Endodermal cell (in vitro differentiated cells): ENCODE data around the gene PSMD14. TPM values are rescaled to one million over a fixed set of nuclear protein-coding genes. Genes with fewer than 3 reads are reported as not detected.

Experiments
- DNase-seq: peaks from one replicate; pipeline ENCODE4 v3.0.0-alpha.2; 2017
- H3K27ac ChIP-seq: 2 replicates; pipeline ENCODE4 v1.5.1; 2013; ENCODE audit warnings: mild to moderate bottlenecking, low read depth, low read length, moderate library complexity
- H3K27me3 ChIP-seq: 2 replicates; pipeline ENCODE4 v1.6.1; 2013; ENCODE audit warnings: mild to moderate bottlenecking, low read length, moderate library complexity; ENCODE audit not compliant: insufficient read depth, control insufficient read depth, poor library complexity, severe bottlenecking
- H3K36me3 ChIP-seq: 2 replicates; pipeline ENCODE4 v1.7.0; 2013; ENCODE audit warnings: mild to moderate bottlenecking, low read length, moderate library complexity; ENCODE audit not compliant: control insufficient read depth, insufficient read depth
- H3K4me1 ChIP-seq: one replicate; pipeline ENCODE4 v1.7.0; 2013; ENCODE audit warnings: low read length; ENCODE audit not compliant: control insufficient read depth, insufficient read depth
- H3K4me3 ChIP-seq: 2 replicates; pipeline ENCODE4 v1.5.1; 2013; ENCODE audit warnings: mild to moderate bottlenecking, low read length, moderate library complexity
- H3K9ac ChIP-seq: 2 replicates; pipeline ENCODE4 v1.6.1; 2013; ENCODE audit warnings: mild to moderate bottlenecking, low read length, moderate library complexity; ENCODE audit not compliant: poor library complexity, severe bottlenecking; ENCODE audit errors: extremely low read depth
- H3K9me3 ChIP-seq: 2 replicates; pipeline ENCODE4 v1.6.1; 2013; ENCODE audit warnings: mild to moderate bottlenecking, low read length, moderate library complexity; ENCODE audit not compliant: control insufficient read depth
- H3K27ac Mint-ChIP-seq: 2 replicates; pipeline ENCODE4 v1.8.0; 2020; ENCODE audit warnings: mixed read lengths
- H3K27me3 Mint-ChIP-seq: 2 replicates; pipeline ENCODE4 v1.8.0; 2021; ENCODE audit warnings: mild to moderate bottlenecking, mixed read lengths; ENCODE audit not compliant: insufficient read depth
- H3K36me3 Mint-ChIP-seq: 2 replicates; pipeline ENCODE4 v1.8.0; 2020; ENCODE audit warnings: low read depth, mixed read lengths
- H3K4me1 Mint-ChIP-seq: 2 replicates; pipeline ENCODE4 v1.8.0; 2020; ENCODE audit warnings: mixed read lengths
- H3K4me3 Mint-ChIP-seq: 2 replicates; pipeline ENCODE4 v1.8.0; 2020; ENCODE audit warnings: mild to moderate bottlenecking, moderate library complexity, mixed read lengths
- H3K9me3 Mint-ChIP-seq: 2 replicates; pipeline ENCODE4 v1.8.0; 2020; ENCODE audit warnings: mild to moderate bottlenecking, mixed read lengths
- CTCF ChIP-seq: fragments of 200-600 bp; sonication (generic); conservative IDR thresholded peaks from 2 replicates; pipeline ENCODE4 v1.5.0; 2021; ENCODE audit warnings: antibody characterized with exemption, mild to moderate bottlenecking
- WGBS, 2 experiments: methylation state at CpG; one replicate each; pipeline versions ENCODE4 v1.1.5 to v1.1.7; 2013; ENCODE audit warnings: missing lambda C conversion rate in 2 of 2, mixed read lengths in 1 of 2; ENCODE audit not compliant: insufficient coverage in 1 of 2, insufficient read length in 1 of 2; 5-methylcytosine and 5-hydroxymethylcytosine counted together
- long read RNA-seq, 4 experiments: library from polyadenylated mRNA in 2 of 4; library from RNA in 1 of 4; library from capped mRNA in 1 of 4; stranded (forward) in 3 of 4; unstranded in 1 of 4; transcript quantifications; one replicate each; pipeline ENCODE4 v2.0.0, GENCODE V29; 2020 to 2021; ENCODE audit warnings: inconsistent platforms in 1 of 4
- polyA plus RNA-seq, 2 experiments: library from polyadenylated mRNA; stranded (reverse); fragments of 50-300 nt; gene quantifications; one replicate each; pipeline ENCODE4 v1.2.3, GENCODE V29; 2013
- total RNA-seq, 2 donors: library from RNA; stranded (reverse); fragmentation: NEBNext Ultra II Directional in 1 of 2; extraction: Animal tissue kit (Norgen Biotek cat#: 25700) in 1 of 2; gene quantifications; 2 replicates in 1 of 2; 3 replicates in 1 of 2; pipeline ENCODE4 v1.2.1, GENCODE V29; 2021

The PSMD14 gene
- total RNA-seq: 10 to 100 TPM; 78.3 to 86.2 TPM
- 70.7 TPM for polyA plus RNA-seq (2013, experiment 1 of 2)
- polyA plus RNA-seq (2013, experiment 2 of 2): 69.9 TPM
- long read RNA-seq, experiment 1, full-length matches to known transcripts: 37 of 82 reads
- long read RNA-seq, experiment 1, partial matches to known transcripts: 16 of 82 reads
- long read RNA-seq, experiment 1, other reads (novel, unspliced or antisense): 29 of 82 reads
- long read RNA-seq, experiment 2, transcript PSMD14-201 (12 exons, 1,954 nt): major isoform, 206 of 219 reads
- long read RNA-seq, experiment 2, partial matches to known transcripts: 3 of 219 reads
- long read RNA-seq, experiment 2, other reads (novel, unspliced or antisense): 10 of 219 reads
- long read RNA-seq, experiment 3, transcript PSMD14-201 (12 exons, 1,954 nt): major isoform, 446 of 511 reads
- long read RNA-seq, experiment 3, partial matches to known transcripts: 10 of 511 reads
- long read RNA-seq, experiment 3, other reads (novel, unspliced or antisense): 55 of 511 reads
- long read RNA-seq, experiment 4, transcript PSMD14-201 (12 exons, 1,954 nt): major isoform, 416 of 715 reads
- long read RNA-seq, experiment 4, partial matches to known transcripts: 283 of 715 reads
- long read RNA-seq, experiment 4, other reads (novel, unspliced or antisense): 16 of 715 reads

- peaks cover 15% of the 10 kb centered on the region for H3K36me3 Mint-ChIP-seq
- peak within 1 kb of the TSS; percentile 89 for H3K4me3 Mint-ChIP-seq
- peaks cover 7% of the 10 kb centered on the region for H3K9me3 Mint-ChIP-seq
- H3K27me3 Mint-ChIP-seq: no peaks in the 10 kb centered on the region
- WGBS, 2 experiments: 0% methylated on average over 41 to 60 of the region's 60 CpGs
- TF ChIP-seq CTCF: no peak
- Histone ChIP-seq H3K4me3 (peak within 1 kb of the TSS; percentile 97), H3K27ac (peak within 1 kb of the TSS; percentile 88), H3K27me3 (no peaks in the 10 kb centered on the region), H3K9ac (peak within 1 kb of the TSS; percentile 93), H3K9me3 (peaks cover 6% of the 10 kb centered on the region), H3K4me1 (no peaks in the 10 kb centered on the region), H3K36me3 (peaks cover 10% of the 10 kb centered on the region)
- peak; percentile 98 for DNase-seq
- peak within 1 kb of the TSS; percentile 94 for H3K27ac Mint-ChIP-seq
- peaks cover 12% of the 10 kb centered on the region for H3K4me1 Mint-ChIP-seq
Observed at GRCh38 chr2:161308178-161308955, at the start of gene PSMD14. Gene PSMD14 (plus strand): TSS chr2:161308425. CDS start chr2:161318826, 10,401 bp downstream.

- no peak overlapping the region for H3K27ac ChIP-seq
- TF ChIP-seq CTCF: no peak
- Mint-ChIP-seq H3K4me3 (no peak overlapping the region), H3K27ac (no peak overlapping the region), H3K9me3 (peaks cover 1% of the 10 kb centered on the region), H3K4me1 (no peaks in the 10 kb centered on the region), H3K36me3 (no peaks in the 10 kb centered on the region), H3K27me3 (no peaks in the 10 kb centered on the region)
- H3K27me3 ChIP-seq: no peaks in the 10 kb centered on the region
- no peaks in the 10 kb centered on the region for H3K9me3 ChIP-seq
- no peaks in the 10 kb centered on the region for H3K36me3 ChIP-seq
- H3K4me3 ChIP-seq: no peak overlapping the region
- no peaks in the 10 kb centered on the region for H3K4me1 ChIP-seq
- 93 to 99% methylated on average over 10 to 11 of the region's 11 CpGs for WGBS, 2 experiments
- peak; percentile 41 for DNase-seq
- H3K9ac ChIP-seq: no peak overlapping the region
Observed at GRCh38 chr2:161265874-161266273, 42.4 kb upstream of the PSMD14 start.

GRCh38 chr2:161269111-161269510, 39.1 kb upstream of the PSMD14 start:
- Mint-ChIP-seq H3K36me3 (no peaks in the 10 kb centered on the region), H3K9me3 (peaks cover 8% of the 10 kb centered on the region), H3K27me3 (no peaks in the 10 kb centered on the region), H3K4me1 (no peaks in the 10 kb centered on the region), H3K27ac (no peak overlapping the region), H3K4me3 (no peak overlapping the region)
- H3K4me3 ChIP-seq: no peak overlapping the region
- H3K27me3 ChIP-seq: no peaks in the 10 kb centered on the region
- DNase-seq: no peak
- H3K9ac ChIP-seq: no peak overlapping the region
- no peak for TF ChIP-seq CTCF
- WGBS, 2 experiments: 80 to 96% methylated on average over 1 to 2 of the region's 3 CpGs
- no peaks in the 10 kb centered on the region for H3K4me1 ChIP-seq
- no peak overlapping the region for H3K27ac ChIP-seq
- H3K36me3 ChIP-seq: no peaks in the 10 kb centered on the region
- H3K9me3 ChIP-seq: no peaks in the 10 kb centered on the region
